LNCaP clone FGC (cell line): ENCODE results near the gene CLDN9.

Experiments
- DNase-seq: peaks from one replicate; pipeline ENCODE4 v3.0.0-alpha.2; 2011; ENCODE audit warnings: low read depth
- H3K4me3 ChIP-seq: 2 replicates; pipeline ENCODE4 v1.5.1; 2011; ENCODE audit warnings: mild to moderate bottlenecking, low read depth, low read length, control low read depth
- CTCF ChIP-seq: IDR thresholded peaks from 2 replicates; pipeline ENCODE4 v1.5.1; 2012; ENCODE audit warnings: mild to moderate bottlenecking; ENCODE audit not compliant: control insufficient read depth, insufficient read depth; ENCODE audit errors: extremely low read depth

Gene CLDN9

GRCh38 chr16:3022208-3022683, 9.5 kb downstream of the CLDN9 start:
- DNase-seq, result no peak
- no peak for TF ChIP-seq CTCF
- no peak overlapping the region for H3K4me3 ChIP-seq

GRCh38 chr16:3022684-3023414, 10.1 kb downstream of the CLDN9 start:
- no peak for TF ChIP-seq CTCF
- peak overlapping the region; percentile 59 for H3K4me3 ChIP-seq
- no peak for DNase-seq

GRCh38 chr16:3023415-3023668, 10.6 kb downstream of the CLDN9 start:
- H3K4me3 ChIP-seq, result peak overlapping the region; percentile 59
- DNase-seq, result no peak

GRCh38 chr16:3023669-3024478, 11.2 kb downstream of the CLDN9 start, which contains the start of the genes HCFC1R1 and THOC6:
HCFC1R1 (minus strand) TSS chr16:3023942; CDS start chr16:3023941, 1 bp downstream.
THOC6 (plus strand) TSS chr16:3024035; CDS start chr16:3024327, 292 bp downstream.
- TF ChIP-seq CTCF, result no peak
- DNase-seq, result peak; percentile 97
- H3K4me3 ChIP-seq, result peak within 1 kb of the TSS; percentile 59

More at GRCh38 chr16:3023415-3023668, 10.6 kb downstream of the CLDN9 start:
- no peak for TF ChIP-seq CTCF

GRCh38 chr16:3025032-3026002, 12.6 kb downstream of the CLDN9 start:
- TF ChIP-seq CTCF, result no peak
- DNase-seq, result no peak
- H3K4me3 ChIP-seq, result no peak overlapping the region

GRCh38 chr16:3026003-3026378, 13.3 kb downstream of the CLDN9 start:
- TF ChIP-seq CTCF, result no peak
- DNase-seq, result no peak
- H3K4me3 ChIP-seq, result no peak overlapping the region
